KMS-11 (cell line): ENCODE measurements around the gene DDX56.

ENCODE experiments used
- H2AFZ ChIP-seq: fragments of 200-600 bp; sonication (generic); 2 replicates; pipeline ENCODE4 v1.6.1; 2016; ENCODE audit warnings: antibody characterized with exemption, mixed run types, low read depth
- H3K27ac ChIP-seq: fragments of 200-600 bp; sonication (generic); 2 replicates; pipeline ENCODE4 v1.6.1; 2016; ENCODE audit warnings: mild to moderate bottlenecking, mixed run types
- H3K27me3 ChIP-seq: fragments of 200-600 bp; sonication (generic); 2 replicates; pipeline ENCODE4 v1.6.1; 2017; ENCODE audit warnings: mild to moderate bottlenecking, low read depth, mixed run types, moderate library complexity; ENCODE audit not compliant: insufficient read depth
- H3K36me3 ChIP-seq: fragments of 200-600 bp; sonication (generic); 2 replicates; pipeline ENCODE4 v1.6.1; 2017; ENCODE audit warnings: mild to moderate bottlenecking, mixed run types; ENCODE audit not compliant: insufficient read depth
- H3K4me1 ChIP-seq: fragments of 200-600 bp; sonication (generic); 2 replicates; pipeline ENCODE4 v1.6.1; 2016; ENCODE audit warnings: mild to moderate bottlenecking, low read depth, mixed run types; ENCODE audit not compliant: poor library complexity, severe bottlenecking
- H3K4me2 ChIP-seq: fragments of 200-600 bp; sonication (generic); 2 replicates; pipeline ENCODE4 v1.7.0; 2016; ENCODE audit warnings: mild to moderate bottlenecking, mixed run types
- H3K4me3 ChIP-seq: fragments of 200-600 bp; sonication (generic); IDR thresholded peaks from 2 replicates; pipeline ENCODE4 v1.6.1; 2017; ENCODE audit warnings: low read depth, low read length, mixed read lengths; ENCODE audit not compliant: insufficient read depth
- H3K79me2 ChIP-seq: fragments of 200-600 bp; sonication (generic); 2 replicates; pipeline ENCODE4 v1.6.1; 2016; ENCODE audit warnings: low read depth, mixed run types; ENCODE audit not compliant: insufficient read depth
- H3K9ac ChIP-seq: fragments of 200-600 bp; sonication (generic); 2 replicates; pipeline ENCODE4 v1.6.1; 2016; ENCODE audit warnings: mild to moderate bottlenecking, mixed run types
- H4K20me1 ChIP-seq: fragments of 200-600 bp; sonication (generic); 2 replicates; pipeline ENCODE4 v1.6.1; 2016; ENCODE audit warnings: mild to moderate bottlenecking, mixed run types; ENCODE audit not compliant: insufficient read depth
- TF ChIP-seq, protein P1 (sequence below): fragments of 200-600 bp; sonication (generic); conservative IDR thresholded peaks from 2 replicates; pipeline ENCODE4 v1.6.1; 2017; ENCODE audit warnings: low read depth, mild to moderate bottlenecking, antibody characterized with exemption, low read length, moderate library complexity, mixed read lengths

Gene DDX56

DNA sequence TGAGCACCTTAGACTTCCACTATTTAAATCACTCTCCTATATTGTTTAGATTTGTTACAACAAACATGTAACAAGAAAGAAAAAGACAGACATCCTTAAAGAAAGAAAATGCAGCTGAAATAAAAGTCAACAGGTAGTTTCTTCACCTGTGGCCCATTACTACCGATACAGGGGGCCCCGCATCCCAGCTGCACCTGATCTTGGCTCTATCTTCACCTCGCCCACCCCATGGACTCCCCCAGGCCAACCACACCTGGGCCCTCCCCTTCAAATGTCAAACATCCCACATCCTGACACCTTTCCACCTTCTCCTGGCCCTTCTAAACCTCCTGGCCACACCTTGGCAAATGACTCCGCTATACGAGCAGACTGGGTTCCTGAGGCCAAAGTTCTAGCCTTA, 7.0 kb downstream of the DDX56 start:
- H4K20me1 ChIP-seq: no peaks in the 10 kb centered on the region; the same call in 1 of the 2 replicates
- peaks cover 4% of the 10 kb centered on the region for H3K4me1 ChIP-seq
- H3K36me3 ChIP-seq: peaks cover 11% of the 10 kb centered on the region; the same call in 1 of the 2 replicates
- no peaks in the 10 kb centered on the region for H3K27me3 ChIP-seq
- no peak overlapping the region for H2AFZ ChIP-seq
- no peak overlapping the region for H3K4me3 ChIP-seq
- H3K79me2 ChIP-seq: peaks cover 4% of the 10 kb centered on the region
- H3K9ac ChIP-seq: no peak overlapping the region
- TF ChIP-seq, protein P1, sequence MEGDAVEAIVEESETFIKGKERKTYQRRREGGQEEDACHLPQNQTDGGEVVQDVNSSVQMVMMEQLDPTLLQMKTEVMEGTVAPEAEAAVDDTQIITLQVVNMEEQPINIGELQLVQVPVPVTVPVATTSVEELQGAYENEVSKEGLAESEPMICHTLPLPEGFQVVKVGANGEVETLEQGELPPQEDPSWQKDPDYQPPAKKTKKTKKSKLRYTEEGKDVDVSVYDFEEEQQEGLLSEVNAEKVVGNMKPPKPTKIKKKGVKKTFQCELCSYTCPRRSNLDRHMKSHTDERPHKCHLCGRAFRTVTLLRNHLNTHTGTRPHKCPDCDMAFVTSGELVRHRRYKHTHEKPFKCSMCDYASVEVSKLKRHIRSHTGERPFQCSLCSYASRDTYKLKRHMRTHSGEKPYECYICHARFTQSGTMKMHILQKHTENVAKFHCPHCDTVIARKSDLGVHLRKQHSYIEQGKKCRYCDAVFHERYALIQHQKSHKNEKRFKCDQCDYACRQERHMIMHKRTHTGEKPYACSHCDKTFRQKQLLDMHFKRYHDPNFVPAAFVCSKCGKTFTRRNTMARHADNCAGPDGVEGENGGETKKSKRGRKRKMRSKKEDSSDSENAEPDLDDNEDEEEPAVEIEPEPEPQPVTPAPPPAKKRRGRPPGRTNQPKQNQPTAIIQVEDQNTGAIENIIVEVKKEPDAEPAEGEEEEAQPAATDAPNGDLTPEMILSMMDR: no peak
- no peak overlapping the region for H3K4me2 ChIP-seq
- no peak overlapping the region for H3K27ac ChIP-seq

DNA sequence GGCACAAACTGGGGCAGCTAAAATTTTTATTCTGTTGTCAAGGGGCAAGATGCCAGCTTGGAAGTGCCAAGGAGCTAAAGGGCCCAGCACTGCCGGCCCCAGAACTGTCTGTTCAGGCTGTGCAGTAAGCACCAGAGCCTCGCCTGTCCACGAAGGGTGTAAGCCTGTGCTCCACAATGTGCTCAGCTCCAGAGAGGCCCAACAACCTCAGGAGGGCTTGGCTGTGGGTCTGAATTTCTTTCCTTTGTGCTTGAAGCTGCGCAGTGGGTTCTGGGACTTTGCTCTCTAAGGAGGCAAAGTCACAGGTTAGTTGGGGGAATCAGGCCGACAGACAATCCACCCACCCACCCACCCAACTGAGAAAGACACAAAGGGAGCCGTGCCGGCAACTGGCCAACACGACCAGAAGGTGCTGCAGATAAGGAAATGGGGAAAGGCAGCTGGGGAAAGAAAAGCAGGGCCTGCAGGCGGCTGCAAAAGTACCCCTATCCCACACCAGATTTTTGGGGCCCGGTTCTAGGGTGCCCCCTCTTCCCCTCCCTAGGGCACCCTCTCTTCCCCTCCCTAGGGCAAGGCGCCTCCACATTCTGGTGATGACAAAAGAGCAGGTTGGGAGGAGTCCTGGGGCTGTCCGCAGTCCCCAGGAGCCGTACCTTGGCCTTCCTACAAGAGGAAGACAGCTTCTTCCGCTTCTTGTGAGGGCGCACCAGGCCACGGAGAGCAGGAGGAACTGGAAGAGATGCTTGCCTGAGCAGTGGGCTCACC, 7.7 kb downstream of the DDX56 start:
- Histone ChIP-seq H3K36me3 (peaks cover 5% of the 10 kb centered on the region; the same call in 1 of the 2 replicates), H2AFZ (no peak overlapping the region), H3K27ac (no peak overlapping the region), H3K4me3 (no peak overlapping the region), H3K4me1 (no peaks in the 10 kb centered on the region), H3K79me2 (no peaks in the 10 kb centered on the region; the same call in 1 of the 2 replicates), H3K9ac (no peak overlapping the region), H3K4me2 (no peak overlapping the region), H3K27me3 (no peaks in the 10 kb centered on the region), H4K20me1 (no peaks in the 10 kb centered on the region; the same call in 1 of the 2 replicates)
- TF ChIP-seq, protein P1: peak; percentile 22; the same call in 1 of the 2 replicates

DNA sequence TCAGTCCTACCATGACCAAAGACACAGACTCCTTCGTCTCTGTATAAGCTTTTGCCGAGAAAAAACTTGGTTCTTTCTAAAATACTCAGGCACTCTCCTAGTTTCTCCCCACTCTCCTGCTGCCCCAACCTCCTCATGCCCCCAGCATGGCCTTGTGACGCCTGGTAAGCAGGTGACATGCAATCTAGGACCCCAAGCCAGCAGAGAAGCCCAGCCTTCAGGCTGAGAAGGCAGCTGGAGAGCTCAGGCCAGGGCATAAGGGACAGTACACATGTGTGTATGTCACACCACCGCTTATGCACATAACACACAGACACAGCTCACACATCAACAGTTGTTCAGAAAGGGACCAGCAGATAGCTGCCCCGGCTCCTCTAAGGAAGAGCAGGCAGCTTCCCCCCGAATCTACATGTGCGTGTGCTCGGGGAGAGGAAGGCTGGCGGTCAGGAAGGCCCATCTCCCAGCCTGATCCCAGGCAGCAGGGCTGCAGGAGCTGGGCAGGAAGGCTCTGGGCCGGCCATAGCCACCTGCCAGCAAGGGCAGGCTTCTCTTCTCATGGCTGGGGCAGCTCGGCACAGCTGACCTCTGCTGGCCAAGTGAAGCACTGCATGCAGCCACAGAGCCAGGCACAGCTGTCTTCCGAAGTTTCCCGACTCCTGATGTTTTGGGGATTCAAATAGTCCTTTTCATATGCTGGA, 8.5 kb downstream of the DDX56 start:
- H3K9ac ChIP-seq: no peak overlapping the region
- no peak overlapping the region for H3K27ac ChIP-seq
- H3K4me3 ChIP-seq: no peak overlapping the region
- peaks cover 1% of the 10 kb centered on the region; the same call in 1 of the 2 replicates for H3K36me3 ChIP-seq
- H4K20me1 ChIP-seq: no peaks in the 10 kb centered on the region; the same call in 1 of the 2 replicates
- H3K27me3 ChIP-seq: no peaks in the 10 kb centered on the region
- no peak overlapping the region for H3K4me2 ChIP-seq
- H3K4me1 ChIP-seq: no peaks in the 10 kb centered on the region
- TF ChIP-seq, protein P1: peak; percentile 97
- H2AFZ ChIP-seq: no peak overlapping the region
- H3K79me2 ChIP-seq: no peaks in the 10 kb centered on the region

GRCh38 chr7:44564606-44565005, 9.1 kb downstream of the DDX56 start:
- TF ChIP-seq, protein P1: no peak
- Histone ChIP-seq H3K27ac (no peak overlapping the region), H3K4me1 (no peaks in the 10 kb centered on the region), H2AFZ (no peak overlapping the region), H4K20me1 (no peaks in the 10 kb centered on the region; the same call in 1 of the 2 replicates), H3K9ac (no peak overlapping the region), H3K79me2 (no peaks in the 10 kb centered on the region), H3K4me2 (no peak overlapping the region), H3K36me3 (no peaks in the 10 kb centered on the region; the same call in 1 of the 2 replicates), H3K4me3 (no peak overlapping the region), H3K27me3 (no peaks in the 10 kb centered on the region)
